ENCODE data around the gene CFAP43. TPM values are rescaled to one million over a fixed set of nuclear protein-coding genes. Genes with fewer than 3 reads are reported as not detected.

CFAP43 gene
- total and polyA plus RNA-seq, 9 of the 15 experiments (the other 6 are each of a cell fraction or from before 2014, with no cell fraction given), result 0.07 to 0.86 (median 0.11) TPM; not detected in 1

- TF ChIP-seq HINFP (tag; conservative IDR thresholded peaks at IDR 0.05; ENCODE audit: low read depth) (no peak), PHF20 (IDR thresholded peaks at IDR 0.05; ENCODE audit: partially characterized antibody) (peak; percentile 72), ZNF41 (CRISPR knock-in tag; conservative IDR thresholded peaks at IDR 0.05) (no peak), DEAF1 (CRISPR knock-in tag; IDR thresholded peaks at IDR 0.05) (peak; percentile 51), TCFL5 (CRISPR knock-in tag; conservative IDR thresholded peaks at IDR 0.05) (no peak), HNRNPH1 (optimal IDR thresholded peaks at IDR 0.05; ENCODE audit: low read depth, low read length) (no peak), ZNF280B (CRISPR knock-in tag; IDR thresholded peaks at IDR 0.05) (no peak), ZNF76 (CRISPR knock-in tag; IDR thresholded peaks at IDR 0.05; ENCODE audit: borderline replicate concordance) (no peak), POLR2AphosphoS2 (IDR thresholded peaks at IDR 0.05; ENCODE audit: low read length) (no peak), ZNF780A (CRISPR knock-in tag; IDR thresholded peaks at IDR 0.05) (no peak), PPARD (CRISPR knock-in tag; IDR thresholded peaks at IDR 0.05) (no peak), ZNF354B (CRISPR knock-in tag; IDR thresholded peaks at IDR 0.05) (no peak), ZFPM2 (CRISPR knock-in tag; IDR thresholded peaks at IDR 0.05) (no peak), TAF9B (IDR thresholded peaks at IDR 0.05; ENCODE audit: partially characterized antibody) (peak; percentile 42), ZFP1 (CRISPR knock-in tag; IDR thresholded peaks at IDR 0.05) (no peak), DIDO1 (tag; IDR thresholded peaks at IDR 0.05; ENCODE audit: low read depth) (no peak), MCM3 (IDR thresholded peaks at IDR 0.05) (no peak), FOS (IDR thresholded peaks at IDR 0.05; ENCODE audit: extremely low read depth, insufficient read length) (no peak), SMAD4 (CRISPR knock-in tag; conservative IDR thresholded peaks at IDR 0.05) (0 out of 2 replicates have a peak, but pooled peaks have one; percentile 37), HDGF (IDR thresholded peaks at IDR 0.05) (no peak), IRF2 (CRISPR knock-in tag; IDR thresholded peaks at IDR 0.05) (no peak), ZNF592 (IDR thresholded peaks at IDR 0.05) (no peak)
These were observed 110.5 kb downstream of the CFAP43 start, which contains the start of gene SFR1 (continued) for GRCh38 chr10:104121485-104122224.
